Liver (tissue), 9 donors: ENCODE results near the gene TNFSF8. TPM values are rescaled to one million over a fixed set of nuclear protein-coding genes. Genes with fewer than 3 reads are reported as not detected.

ENCODE experiments used
- DNase-seq: peaks from one replicate; pipeline ENCODE4 v3.0.0-alpha.2; 2017; ENCODE audit warnings: low spot score
- H3K27ac ChIP-seq, 2 donors: one replicate each; pipeline ENCODE4 v1.7.0; 2013; ENCODE audit warnings: inconsistent platforms in 2 of 2, low read length in 2 of 2, control low read depth in 1 of 2, low read depth in 1 of 2, mild to moderate bottlenecking in 1 of 2
- H3K27me3 ChIP-seq, 4 donors: one replicate each; pipeline versions ENCODE4 v1.6.1 to v1.7.0; 2013; ENCODE audit warnings: low read length in 3 of 4, inconsistent platforms in 1 of 4, mild to moderate bottlenecking in 1 of 4, moderate library complexity in 1 of 4; ENCODE audit not compliant: control insufficient read depth in 4 of 4, insufficient read depth in 4 of 4
- H3K36me3 ChIP-seq, 4 donors: one replicate each; pipeline versions ENCODE4 v1.6.1 to v1.7.0; 2013; ENCODE audit warnings: low read length in 3 of 4, mild to moderate bottlenecking in 3 of 4, low read depth in 1 of 4, moderate library complexity in 1 of 4; ENCODE audit not compliant: control insufficient read depth in 4 of 4, insufficient read depth in 3 of 4
- H3K4me1 ChIP-seq, 4 donors: one replicate each; pipeline versions ENCODE4 v1.6.1 to v1.7.0; 2013; ENCODE audit warnings: low read length in 3 of 4, mild to moderate bottlenecking in 3 of 4, moderate library complexity in 1 of 4; ENCODE audit not compliant: control insufficient read depth in 4 of 4, insufficient read depth in 4 of 4
- H3K4me3 ChIP-seq, 3 donors: one replicate each; pipeline versions ENCODE4 v1.6.1 to v1.7.0; 2013; ENCODE audit warnings: low read length in 3 of 3, control low read depth in 1 of 3, low read depth in 1 of 3, mild to moderate bottlenecking in 1 of 3
- H3K9ac ChIP-seq, 2 donors: one replicate each; pipeline ENCODE4 v1.7.0; 2013; ENCODE audit warnings: low read length in 2 of 2, mild to moderate bottlenecking in 2 of 2, moderate library complexity in 2 of 2, control low read depth in 1 of 2, low read depth in 1 of 2
- H3K9me3 ChIP-seq, 4 donors: one replicate each; pipeline versions ENCODE4 v1.6.1 to v1.7.0; 2013; ENCODE audit warnings: low read length in 3 of 4; ENCODE audit not compliant: control insufficient read depth in 4 of 4
- ATF3 ChIP-seq: IDR thresholded peaks from 2 replicates; pipeline ENCODE4 v1.6.1; 2016; ENCODE audit warnings: antibody characterized with exemption
- CTCF ChIP-seq: fragments of 150-350 bp; IDR thresholded peaks from 2 replicates; pipeline ENCODE4 v1.5.1; 2017; ENCODE audit warnings: improper control_type of control experiment, low read depth, low read length; ENCODE audit not compliant: missing input control
- EGR1 ChIP-seq, 2 donors: IDR thresholded peaks; 2 replicates each; pipeline ENCODE4 v1.6.1; 2016 to 2018; ENCODE audit warnings: antibody characterized with exemption in 2 of 2, low read depth in 2 of 2
- FOXA1 ChIP-seq: IDR thresholded peaks from 2 replicates; pipeline ENCODE4 v1.6.1; 2016; ENCODE audit warnings: antibody characterized with exemption
- FOXA2 ChIP-seq: IDR thresholded peaks from 2 replicates; pipeline ENCODE4 v1.6.1; 2016; ENCODE audit warnings: antibody characterized with exemption
- GABPA ChIP-seq, 2 donors: IDR thresholded peaks in 1 of 2; conservative IDR thresholded peaks in 1 of 2; 2 replicates each; pipeline ENCODE4 v1.6.1; 2016; ENCODE audit warnings: antibody characterized with exemption in 2 of 2, mild to moderate bottlenecking in 1 of 2, moderate library complexity in 1 of 2
- HNF4A ChIP-seq, 2 donors: conservative IDR thresholded peaks; 2 replicates each; pipeline ENCODE4 v1.6.1; 2016; ENCODE audit warnings: antibody characterized with exemption in 2 of 2, mild to moderate bottlenecking in 2 of 2
- HNF4G ChIP-seq: IDR thresholded peaks from 2 replicates; pipeline ENCODE4 v1.6.1; 2016; ENCODE audit warnings: antibody characterized with exemption
- JUND ChIP-seq, 2 donors: IDR thresholded peaks; 2 replicates each; pipeline ENCODE4 v1.6.1; 2016; ENCODE audit warnings: antibody characterized with exemption in 2 of 2
- MAX ChIP-seq: IDR thresholded peaks from 2 replicates; pipeline ENCODE4 v1.6.1; 2016; ENCODE audit warnings: antibody characterized with exemption
- NR2F2 ChIP-seq: IDR thresholded peaks from 2 replicates; pipeline ENCODE4 v1.6.1; 2016; ENCODE audit warnings: antibody characterized with exemption
- RAD21 ChIP-seq, 2 donors: IDR thresholded peaks; 2 replicates each; pipeline ENCODE4 v1.6.1; 2016; ENCODE audit warnings: antibody characterized with exemption in 2 of 2, mild to moderate bottlenecking in 2 of 2
- REST ChIP-seq: IDR thresholded peaks from 2 replicates; pipeline ENCODE4 v1.6.1; 2016; ENCODE audit warnings: antibody characterized with exemption, mild to moderate bottlenecking
- RXRA ChIP-seq, 2 donors: IDR thresholded peaks; 2 replicates each; pipeline ENCODE4 v1.6.1; 2017 to 2018; ENCODE audit warnings: antibody characterized with exemption in 2 of 2, mild to moderate bottlenecking in 1 of 2
- SP1 ChIP-seq: IDR thresholded peaks from 2 replicates; pipeline ENCODE4 v1.6.1; 2018; ENCODE audit warnings: antibody characterized with exemption, mild to moderate bottlenecking
- TAF1 ChIP-seq: conservative IDR thresholded peaks from 2 replicates; pipeline ENCODE4 v1.6.1; 2016; ENCODE audit warnings: antibody characterized with exemption, mild to moderate bottlenecking
- YY1 ChIP-seq: IDR thresholded peaks from 2 replicates; pipeline ENCODE4 v1.6.1; 2016; ENCODE audit warnings: antibody characterized with exemption, mild to moderate bottlenecking
- ZBTB33 ChIP-seq: IDR thresholded peaks from 2 replicates; pipeline ENCODE4 v1.6.1; 2016; ENCODE audit warnings: antibody characterized with exemption
- WGBS: extraction: QIAGEN DNeasy Blood & Tissue Kit; methylation state at CpG from one replicate; pipeline ENCODE4 v1.1.7; 2013; 5-methylcytosine and 5-hydroxymethylcytosine counted together
- polyA plus RNA-seq, 2 donors: library from polyadenylated mRNA; stranded (reverse) in 1 of 2; unstranded in 1 of 2; fragments of 200-250 nt in 1 of 2; fragments of >200 nt in 1 of 2; fragmentation: Nextera tagmentation in 1 of 2; extraction: Ambion mirVana in 1 of 2; gene quantifications; one replicate each; pipeline versions ENCODE4 v1.2.1 to v1.2.3, GENCODE V29; 2013 to 2015
- total RNA-seq, 2 donors: library from RNA; depleted of rRNA; stranded (reverse); fragments of >200 nt; gene quantifications; one replicate each; pipeline ENCODE4 v1.2.3, GENCODE V29; 2014
- donor health status: healthy.
- donor health status: healthy.
- donor health status: healthy.
- donor health status: healthy.
- donor health status: healthy.

The TNFSF8 gene
- total and polyA plus RNA-seq, 4 donors: 0.28 to 1.4 (median 0.51) TPM

- TF ChIP-seq ATF3 (peak; percentile 65), MAX (peak; percentile 58), YY1 (no peak), HNF4A (conservative IDR thresholded peaks at IDR 0.05) (peak; percentile 58 to 71), EGR1 (IDR thresholded peaks at IDR 0.05; ENCODE audit: low read depth in 2 of 2) (no peak), ZBTB33 (peak; percentile 52), JUND (IDR thresholded peaks at IDR 0.05) (peak; percentile 33 to 61), HNF4G (peak; percentile 22), RAD21 (IDR thresholded peaks at IDR 0.05) (no peak), FOXA1 (peak; percentile 95), RXRA (IDR thresholded peaks at IDR 0.05) (peak; percentile 35 to 79)
Observed at GRCh38 chr9:114887963-114888362, 42.4 kb downstream of the TNFSF8 start (continued).

GRCh38 chr9:114884787-114885452 lies 45.5 kb downstream of the TNFSF8 start:
- Histone ChIP-seq H3K4me1 (peaks cover 13 to 30% (median 21%) of the 10 kb centered on the region in 4 donors), H3K27ac (peak overlapping the region; percentile 60 to 78), H3K9ac (peak overlapping the region in 1 of 2 donors; percentile 65), H3K27me3 (no peaks in the 10 kb centered on the region), H3K9me3 (no peaks in the 10 kb centered on the region), H3K4me3 (peak overlapping the region in 1 of 3 donors; percentile 36), H3K36me3 (no peaks in the 10 kb centered on the region)
- DNase-seq: no peak
- TF ChIP-seq FOXA2 (peak; percentile 43), EGR1 (IDR thresholded peaks at IDR 0.05; ENCODE audit: low read depth in 2 of 2) (peak in 1 of 2 donors; percentile 70), FOXA1 (no peak), REST (no peak), ATF3 (peak; percentile 82), GABPA (IDR thresholded peaks at IDR 0.05 in 1 of 2, conservative IDR thresholded peaks at IDR 0.05 in 1 of 2) (peak; percentile 17 to 54), MAX (peak; percentile 86), CTCF (no peak), TAF1 (no peak), RXRA (IDR thresholded peaks at IDR 0.05) (peak; percentile 61 to 77), JUND (IDR thresholded peaks at IDR 0.05) (peak; percentile 19 to 68), ZBTB33 (peak; percentile 24), HNF4G (no peak), NR2F2 (no peak), SP1 (peak; percentile 64), HNF4A (conservative IDR thresholded peaks at IDR 0.05) (peak; percentile 74 to 77), YY1 (peak; percentile 62), RAD21 (IDR thresholded peaks at IDR 0.05) (peak in 1 of 2 donors; percentile 38)
- 36% methylated on average over 8 of the region's 8 CpGs for WGBS
